RWPE2 (cell line): ENCODE results near the gene CDK17.
"Not testable (repeated sequence)": the region's sequence is repeated elsewhere in the genome, so short reads cannot be mapped to it uniquely, and the experiment has no call there.

Experiments used
- ATAC-seq: fragments of 200-7000 bp; cut with Tn5 transposase; 3 replicates; pipeline ENCODE4 v1.9.1; 2021; ENCODE audit warnings: low read depth
- DNase-seq: peaks from one replicate; pipeline ENCODE4 v3.0.0-alpha.2; 2020; ENCODE audit warnings: low spot score
- H3K27ac ChIP-seq: fragments of 450-650 bp; 2 replicates; pipeline ENCODE4 v1.5.1; 2017; ENCODE audit warnings: mild to moderate bottlenecking; ENCODE audit not compliant: poor library complexity, severe bottlenecking
- H3K27me3 ChIP-seq: fragments of 250-450 bp; sonication (Bioruptor Pico); 2 replicates; pipeline ENCODE4 v1.5.1; 2021; ENCODE audit warnings: mild to moderate bottlenecking, moderate library complexity; ENCODE audit not compliant: insufficient read depth, poor library complexity, severe bottlenecking
- H3K36me3 ChIP-seq: fragments of 250-450 bp; sonication (Bioruptor Pico); 2 replicates; pipeline ENCODE4 v1.5.1; 2020; ENCODE audit warnings: low read depth, mild to moderate bottlenecking, moderate library complexity
- H3K4me1 ChIP-seq: fragments of 250-450 bp; sonication (Bioruptor Pico); 2 replicates; pipeline ENCODE4 v1.5.1; 2021; ENCODE audit warnings: mild to moderate bottlenecking, moderate library complexity; ENCODE audit not compliant: insufficient read depth, poor library complexity, severe bottlenecking
- H3K4me3 ChIP-seq: fragments of 250-450 bp; sonication (Bioruptor Pico); 2 replicates; pipeline ENCODE4 v1.5.1; 2021; ENCODE audit warnings: mild to moderate bottlenecking, moderate library complexity; ENCODE audit not compliant: severe bottlenecking
- H3K9me3 ChIP-seq: fragments of 250-450 bp; sonication (Bioruptor Pico); 2 replicates; pipeline ENCODE4 v1.5.1; 2021; ENCODE audit warnings: mild to moderate bottlenecking, moderate library complexity; ENCODE audit not compliant: severe bottlenecking
- TF ChIP-seq, protein P1 (sequence below): fragments of 450-650 bp; IDR thresholded peaks from one replicate; pipeline ENCODE4 v1.5.1; 2017; ENCODE audit warnings: mild to moderate bottlenecking, moderate library complexity; ENCODE audit not compliant: poor library complexity, severe bottlenecking

Gene CDK17

DNA sequence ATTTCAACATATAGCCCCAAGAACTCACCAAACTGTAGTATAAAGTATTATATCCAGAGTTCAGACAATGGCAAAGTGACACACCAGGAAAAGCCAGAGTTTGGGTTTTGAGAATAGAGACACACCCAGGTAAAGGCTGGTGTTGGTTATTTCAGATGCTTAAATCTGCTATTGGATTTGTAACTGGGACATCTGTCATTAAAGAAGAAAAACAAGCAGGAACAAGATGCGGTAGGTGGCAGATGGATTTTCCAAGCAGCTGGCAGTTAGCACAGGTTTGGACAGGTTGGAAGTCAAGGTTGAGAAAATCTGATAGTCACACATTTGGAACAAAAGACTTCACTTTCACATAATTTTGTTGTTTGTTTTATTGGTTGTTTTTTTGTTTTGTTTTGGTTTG, 14.4 kb upstream of the CDK17 start:
- DNase-seq (no peak), ATAC-seq (no peak)
- Histone ChIP-seq H3K27me3 (no peaks in the 10 kb centered on the region), H3K27ac (peak overlapping the region; percentile 89), H3K4me3 (no peak overlapping the region), H3K9me3 (no peaks in the 10 kb centered on the region), H3K36me3 (no peaks in the 10 kb centered on the region), H3K4me1 (peaks cover 40% of the 10 kb centered on the region)
- TF ChIP-seq, protein P1, sequence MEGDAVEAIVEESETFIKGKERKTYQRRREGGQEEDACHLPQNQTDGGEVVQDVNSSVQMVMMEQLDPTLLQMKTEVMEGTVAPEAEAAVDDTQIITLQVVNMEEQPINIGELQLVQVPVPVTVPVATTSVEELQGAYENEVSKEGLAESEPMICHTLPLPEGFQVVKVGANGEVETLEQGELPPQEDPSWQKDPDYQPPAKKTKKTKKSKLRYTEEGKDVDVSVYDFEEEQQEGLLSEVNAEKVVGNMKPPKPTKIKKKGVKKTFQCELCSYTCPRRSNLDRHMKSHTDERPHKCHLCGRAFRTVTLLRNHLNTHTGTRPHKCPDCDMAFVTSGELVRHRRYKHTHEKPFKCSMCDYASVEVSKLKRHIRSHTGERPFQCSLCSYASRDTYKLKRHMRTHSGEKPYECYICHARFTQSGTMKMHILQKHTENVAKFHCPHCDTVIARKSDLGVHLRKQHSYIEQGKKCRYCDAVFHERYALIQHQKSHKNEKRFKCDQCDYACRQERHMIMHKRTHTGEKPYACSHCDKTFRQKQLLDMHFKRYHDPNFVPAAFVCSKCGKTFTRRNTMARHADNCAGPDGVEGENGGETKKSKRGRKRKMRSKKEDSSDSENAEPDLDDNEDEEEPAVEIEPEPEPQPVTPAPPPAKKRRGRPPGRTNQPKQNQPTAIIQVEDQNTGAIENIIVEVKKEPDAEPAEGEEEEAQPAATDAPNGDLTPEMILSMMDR, result no peak

DNA sequence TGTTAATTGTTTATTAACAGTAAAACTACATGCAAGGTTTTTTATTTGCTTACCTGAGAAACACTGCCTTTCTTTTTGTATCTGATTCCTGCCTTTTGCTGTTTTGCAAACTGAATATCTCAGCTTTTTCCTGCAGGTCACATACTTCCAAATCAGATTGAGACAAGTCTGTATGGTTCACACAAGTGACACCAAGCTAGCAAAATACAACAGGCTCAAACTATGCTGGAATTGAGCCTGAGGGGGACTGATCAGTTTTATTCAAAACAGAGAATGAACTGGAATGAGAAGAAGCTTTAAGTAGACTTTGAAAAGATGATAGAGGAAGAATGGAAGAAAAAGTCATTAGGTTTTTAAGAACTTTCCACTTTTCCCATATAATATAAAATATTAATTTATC, 12.2 kb upstream of the CDK17 start:
- H3K4me1 ChIP-seq, result peaks cover 33% of the 10 kb centered on the region
- no peak overlapping the region for H3K27ac ChIP-seq
- no peaks in the 10 kb centered on the region for H3K36me3 ChIP-seq
- DNase-seq (no peak), ATAC-seq (no peak)
- H3K9me3 ChIP-seq, result no peaks in the 10 kb centered on the region
- TF ChIP-seq, protein P1, result no peak
- no peaks in the 10 kb centered on the region for H3K27me3 ChIP-seq
- no peak overlapping the region for H3K4me3 ChIP-seq

DNA sequence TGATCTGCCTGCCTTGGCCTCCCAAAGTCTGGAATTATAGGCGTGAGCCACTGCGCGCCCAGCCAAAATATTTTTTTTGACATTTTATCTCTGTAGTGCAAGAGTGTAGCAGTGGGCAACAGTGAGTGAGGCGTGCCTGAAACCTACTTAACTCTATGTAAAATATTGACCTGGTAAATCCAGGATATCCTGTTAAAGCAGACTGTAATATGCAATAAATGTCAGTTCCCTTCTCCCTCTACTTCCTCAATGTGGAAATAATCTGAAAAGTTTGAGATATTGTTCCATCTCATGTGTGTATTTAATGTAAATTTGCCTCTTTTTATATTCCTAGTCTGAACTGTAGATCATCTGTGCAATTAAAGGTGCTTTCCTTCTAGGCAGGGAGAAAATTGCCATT, 9.5 kb upstream of the CDK17 start:
- ATAC-seq (no peak), DNase-seq (no peak)
- Histone ChIP-seq H3K27me3 (no peaks in the 10 kb centered on the region), H3K4me1 (peaks cover 9% of the 10 kb centered on the region), H3K4me3 (no peak overlapping the region), H3K9me3 (no peaks in the 10 kb centered on the region), H3K36me3 (no peaks in the 10 kb centered on the region), H3K27ac (no peak overlapping the region)
- TF ChIP-seq, protein P1, result no peak

DNA sequence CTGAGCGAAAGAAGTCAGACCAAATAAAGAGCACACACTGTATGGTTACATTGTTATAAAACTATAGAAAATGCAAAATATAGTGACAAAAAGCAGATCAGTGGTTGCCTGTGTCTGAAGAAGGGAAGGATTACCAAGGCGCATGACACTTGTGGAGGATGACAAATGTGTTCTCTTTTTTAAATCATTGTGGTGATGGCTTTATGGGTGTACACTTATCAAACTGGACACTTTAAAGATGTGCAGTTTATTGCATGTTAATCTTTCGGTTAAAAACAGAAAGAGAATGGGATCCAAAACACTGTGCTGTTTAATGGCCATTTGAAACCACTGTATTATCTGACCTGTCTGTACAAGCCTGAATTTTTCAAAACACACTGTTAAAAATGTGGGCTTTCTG, 8.8 kb upstream of the CDK17 start:
- no peak overlapping the region for H3K27ac ChIP-seq
- ATAC-seq (no peak), DNase-seq (no peak)
- H3K9me3 ChIP-seq, result no peaks in the 10 kb centered on the region
- peaks cover 1% of the 10 kb centered on the region for H3K4me1 ChIP-seq
- H3K27me3 ChIP-seq, result no peaks in the 10 kb centered on the region
- TF ChIP-seq, protein P1, result no peak
- H3K36me3 ChIP-seq, result no peaks in the 10 kb centered on the region
- H3K4me3 ChIP-seq, result no peak overlapping the region

DNA sequence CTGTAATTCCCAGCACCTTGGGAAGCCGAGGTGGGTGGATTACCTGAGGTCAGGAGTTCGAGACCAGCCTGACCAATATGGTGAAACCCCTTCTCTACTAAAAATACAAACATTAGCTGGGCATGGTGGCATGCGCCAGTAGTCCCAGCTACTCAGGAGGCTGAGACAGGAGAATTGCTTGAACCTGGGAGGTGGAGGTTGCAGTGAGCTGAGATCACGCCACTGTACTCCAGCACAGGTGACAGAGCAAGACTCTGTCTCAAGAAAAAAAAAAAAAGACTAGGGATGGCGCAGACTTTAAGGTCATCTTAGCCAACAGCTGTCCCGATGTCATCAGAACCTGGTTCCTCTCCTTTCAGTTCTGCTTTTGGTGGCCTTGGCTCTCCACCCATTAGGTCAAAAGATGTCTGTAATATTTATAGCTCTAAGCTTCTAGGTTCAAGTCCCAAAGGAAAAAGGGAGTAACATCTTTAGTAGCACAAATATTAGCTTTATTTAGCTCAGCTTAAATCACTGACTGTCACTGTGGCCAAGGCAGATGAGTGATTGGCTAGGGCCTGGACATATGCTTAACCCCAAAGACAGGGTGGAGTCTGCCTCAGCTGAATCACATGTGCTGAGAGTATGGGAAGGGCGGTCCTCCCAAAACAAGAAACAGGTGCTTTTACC, 7.3 kb upstream of the CDK17 start:
- not testable (repeated sequence) for H3K9me3 ChIP-seq, H3K4me3 ChIP-seq, H3K4me1 ChIP-seq, ATAC-seq, DNase-seq, H3K27me3 ChIP-seq, H3K27ac ChIP-seq, H3K36me3 ChIP-seq
